ENCODE results near the gene C9orf85. TPM values are rescaled to one million over a fixed set of nuclear protein-coding genes. Genes with fewer than 3 reads are reported as not detected.
"Not testable (repeated sequence)": the region's sequence is repeated elsewhere in the genome, so short reads cannot be mapped to it uniquely, and the experiment has no call there.

Gene C9orf85
- total RNA-seq, 1 experiment from 2014 or later = 6.0 TPM

DNA sequence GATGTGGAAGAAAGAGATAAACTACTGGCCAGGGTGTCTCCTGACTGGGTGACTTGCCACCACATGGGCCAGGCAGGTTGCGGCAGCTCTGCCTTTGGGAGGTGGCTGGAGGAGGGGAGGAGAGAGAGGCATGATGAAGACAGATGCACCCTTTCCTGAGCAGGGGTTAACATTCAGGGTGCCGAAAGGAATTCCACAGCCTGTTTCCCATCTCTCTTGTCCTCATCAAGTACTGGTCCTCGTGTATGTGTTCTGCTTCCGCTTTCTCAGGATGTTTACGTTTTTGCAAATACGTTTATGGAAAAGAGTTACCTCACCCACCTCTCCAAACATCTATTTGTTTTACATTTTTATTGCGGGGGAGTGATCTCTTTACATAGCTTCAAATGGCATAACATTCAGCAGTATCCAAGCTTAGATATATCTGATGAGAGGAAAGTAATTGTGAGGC is 73.4 kb downstream of the C9orf85 start:
- Histone ChIP-seq H3K9me3 (ENCODE audit: low read length) (no peaks in the 10 kb centered on the region), H3K9me2 (replicated peaks; ENCODE audit: insufficient read depth, low read length) (no peaks in the 10 kb centered on the region), H3K9ac (ENCODE audit: low read length) (no peak overlapping the region), H3K36me3 (ENCODE audit: insufficient read depth, low read length) (no peaks in the 10 kb centered on the region), H4K20me1 (ENCODE audit: insufficient read depth, low read depth, low read length) (no peaks in the 10 kb centered on the region), H3K4me3 (ENCODE audit: low read length) (no peak overlapping the region), H3K79me2 (ENCODE audit: low read length) (no peaks in the 10 kb centered on the region), H3K4me1 (ENCODE audit: low read length) (no peaks in the 10 kb centered on the region), H2AFZ (ENCODE audit: low read length) (no peak overlapping the region), H3K4me2 (ENCODE audit: low read depth, low read length, poor library complexity, severe bottlenecking) (no peak overlapping the region), H3K27ac (ENCODE audit: low read length) (no peak overlapping the region), H3K27me3 (ENCODE audit: low read length) (no peaks in the 10 kb centered on the region)
- no peak for DNase-seq

- no peak overlapping the region for H2AFZ ChIP-seq (ENCODE audit: low read length)
- H3K36me3 ChIP-seq (ENCODE audit: insufficient read depth, low read length) = no peaks in the 10 kb centered on the region
- H3K27me3 ChIP-seq (ENCODE audit: low read length) = no peaks in the 10 kb centered on the region
- no peak overlapping the region for H3K4me3 ChIP-seq (ENCODE audit: low read length)
- H3K9me3 ChIP-seq (ENCODE audit: low read length) = no peaks in the 10 kb centered on the region
- H3K79me2 ChIP-seq (ENCODE audit: low read length) = no peaks in the 10 kb centered on the region
- no peaks in the 10 kb centered on the region for H3K9me2 ChIP-seq (replicated peaks; ENCODE audit: insufficient read depth, low read length)
- H3K4me2 ChIP-seq (ENCODE audit: low read depth, low read length, poor library complexity, severe bottlenecking) = no peak overlapping the region
- no peak overlapping the region for H3K9ac ChIP-seq (ENCODE audit: low read length)
- DNase-seq = no peak
- H4K20me1 ChIP-seq (ENCODE audit: insufficient read depth, low read depth, low read length) = no peaks in the 10 kb centered on the region
- H3K27ac ChIP-seq (ENCODE audit: low read length) = no peak overlapping the region
- no peaks in the 10 kb centered on the region for H3K4me1 ChIP-seq (ENCODE audit: low read length)
Observed at GRCh38 chr9:71985297-71985911, 74.0 kb downstream of the C9orf85 start.

DNA sequence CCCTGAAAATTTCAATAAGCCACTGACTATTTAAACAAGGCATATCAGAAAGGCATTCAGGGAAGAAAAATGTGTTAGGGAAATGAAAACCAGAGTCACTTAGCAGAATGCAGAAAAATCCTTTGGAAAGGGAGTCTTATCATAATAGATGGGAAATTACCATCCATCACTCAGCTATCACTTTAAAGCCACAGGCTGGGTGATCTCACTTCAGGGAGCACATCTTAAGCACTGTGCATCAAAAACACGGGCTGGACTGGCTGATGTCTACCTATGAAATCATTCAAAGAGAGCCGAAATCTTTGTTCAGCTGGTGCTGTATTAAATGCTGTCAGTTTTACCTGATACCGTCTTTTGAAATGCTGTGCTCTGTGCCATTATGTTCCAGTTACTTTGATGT is 75.5 kb downstream of the C9orf85 start:
- no peak overlapping the region for H3K27ac ChIP-seq (ENCODE audit: low read length)
- no peaks in the 10 kb centered on the region for H3K27me3 ChIP-seq (ENCODE audit: low read length)
- DNase-seq = no peak
- H3K9ac ChIP-seq (ENCODE audit: low read length) = no peak overlapping the region
- H3K36me3 ChIP-seq (ENCODE audit: insufficient read depth, low read length) = no peaks in the 10 kb centered on the region
- no peaks in the 10 kb centered on the region for H3K9me3 ChIP-seq (ENCODE audit: low read length)
- no peaks in the 10 kb centered on the region for H3K9me2 ChIP-seq (replicated peaks; ENCODE audit: insufficient read depth, low read length)
- no peak overlapping the region for H2AFZ ChIP-seq (ENCODE audit: low read length)
- H3K4me1 ChIP-seq (ENCODE audit: low read length) = no peaks in the 10 kb centered on the region
- no peak overlapping the region for H3K4me3 ChIP-seq (ENCODE audit: low read length)
- H3K79me2 ChIP-seq (ENCODE audit: low read length) = no peaks in the 10 kb centered on the region
- H3K4me2 ChIP-seq (ENCODE audit: low read depth, low read length, poor library complexity, severe bottlenecking) = no peak overlapping the region
- H4K20me1 ChIP-seq (ENCODE audit: insufficient read depth, low read depth, low read length) = no peaks in the 10 kb centered on the region

DNA sequence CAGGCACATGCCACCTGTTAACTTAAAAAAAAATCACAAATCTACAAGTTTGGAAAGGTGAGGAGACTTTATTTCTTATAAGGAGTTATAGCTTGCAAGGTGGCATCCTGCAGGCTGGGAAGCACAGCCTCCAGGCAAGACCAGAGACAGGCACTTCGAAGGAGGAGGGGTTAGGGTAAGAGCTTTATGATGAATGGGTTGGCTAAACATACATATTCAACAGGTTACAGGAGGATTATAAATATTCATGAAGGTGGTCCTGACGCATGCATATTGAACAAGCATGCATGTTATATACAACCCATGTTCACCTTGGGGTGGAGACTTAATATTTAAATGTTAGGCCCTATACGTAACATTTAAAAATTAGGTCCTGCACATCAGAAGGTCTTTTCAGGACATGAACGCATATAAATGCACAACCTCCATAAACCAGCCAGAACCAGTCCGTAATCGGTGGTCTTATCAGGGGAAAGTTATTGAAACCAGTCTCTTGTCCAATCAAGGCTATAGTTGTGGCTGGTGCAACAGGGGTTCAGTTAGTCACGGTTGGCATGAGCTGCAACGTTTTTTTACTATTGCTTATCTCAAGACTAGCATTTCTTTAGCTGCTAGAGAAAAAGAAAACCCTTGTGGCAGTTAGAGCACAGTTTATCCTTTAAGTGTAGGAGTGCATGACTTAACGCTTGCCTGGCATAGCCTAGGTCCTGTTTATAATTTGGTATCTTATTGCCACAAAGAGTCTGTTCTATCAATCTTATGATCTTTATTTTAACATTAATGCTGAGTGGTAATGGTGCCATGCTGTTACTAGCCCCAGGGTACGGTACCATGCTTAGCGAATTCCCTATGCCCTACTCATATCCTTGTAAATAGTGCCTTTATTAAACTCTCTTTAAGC is 76.3 kb downstream of the C9orf85 start:
- Histone ChIP-seq H2AFZ (ENCODE audit: low read length) (no peak overlapping the region), H3K79me2 (ENCODE audit: low read length) (no peaks in the 10 kb centered on the region), H3K9me2 (replicated peaks; ENCODE audit: insufficient read depth, low read length) (no peaks in the 10 kb centered on the region), H3K9me3 (ENCODE audit: low read length) (no peaks in the 10 kb centered on the region), H3K27ac (ENCODE audit: low read length) (no peak overlapping the region), H3K9ac (ENCODE audit: low read length) (no peak overlapping the region), H3K4me1 (ENCODE audit: low read length) (no peaks in the 10 kb centered on the region), H4K20me1 (ENCODE audit: insufficient read depth, low read depth, low read length) (no peaks in the 10 kb centered on the region), H3K4me2 (ENCODE audit: low read depth, low read length, poor library complexity, severe bottlenecking) (no peak overlapping the region), H3K27me3 (ENCODE audit: low read length) (no peaks in the 10 kb centered on the region), H3K36me3 (ENCODE audit: insufficient read depth, low read length) (no peaks in the 10 kb centered on the region), H3K4me3 (ENCODE audit: low read length) (no peak overlapping the region)
- DNase-seq = no peak

DNA sequence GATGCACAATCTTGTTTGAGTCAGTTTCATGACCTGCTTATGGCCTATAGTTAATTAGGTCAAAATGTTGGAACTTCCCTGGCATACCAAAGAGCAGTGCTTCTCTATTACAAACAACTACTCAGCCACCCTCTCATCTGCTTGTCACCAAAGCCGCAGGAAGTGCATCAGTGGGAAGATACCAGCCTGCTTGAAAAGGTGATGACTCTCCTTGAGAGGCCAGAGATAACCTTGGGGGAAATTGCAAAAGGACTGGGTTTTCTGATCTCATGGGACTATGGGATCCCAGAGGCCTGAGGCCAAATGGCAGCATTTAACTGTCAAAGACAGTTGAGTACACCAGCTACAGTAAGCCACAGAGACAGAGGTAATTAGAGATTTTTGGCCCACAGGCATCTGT is 79.0 kb downstream of the C9orf85 start:
- no peak overlapping the region for H3K27ac ChIP-seq (ENCODE audit: low read length)
- H3K4me2 ChIP-seq (ENCODE audit: low read depth, low read length, poor library complexity, severe bottlenecking) = no peak overlapping the region
- H3K4me1 ChIP-seq (ENCODE audit: low read length) = no peaks in the 10 kb centered on the region
- H3K4me3 ChIP-seq (ENCODE audit: low read length) = no peak overlapping the region
- H3K9me2 ChIP-seq (replicated peaks; ENCODE audit: insufficient read depth, low read length) = no peaks in the 10 kb centered on the region
- H3K9ac ChIP-seq (ENCODE audit: low read length) = no peak overlapping the region
- H3K79me2 ChIP-seq (ENCODE audit: low read length) = no peaks in the 10 kb centered on the region
- H3K9me3 ChIP-seq (ENCODE audit: low read length) = no peaks in the 10 kb centered on the region
- H2AFZ ChIP-seq (ENCODE audit: low read length) = no peak overlapping the region
- H3K27me3 ChIP-seq (ENCODE audit: low read length) = no peaks in the 10 kb centered on the region
- no peaks in the 10 kb centered on the region for H3K36me3 ChIP-seq (ENCODE audit: insufficient read depth, low read length)
- H4K20me1 ChIP-seq (ENCODE audit: insufficient read depth, low read depth, low read length) = no peaks in the 10 kb centered on the region
- DNase-seq = no peak

- Histone ChIP-seq H4K20me1 (ENCODE audit: insufficient read depth, low read depth, low read length) (no peaks in the 10 kb centered on the region), H3K27me3 (ENCODE audit: low read length) (no peaks in the 10 kb centered on the region), H3K27ac (ENCODE audit: low read length) (no peak overlapping the region), H3K4me2 (ENCODE audit: low read depth, low read length, poor library complexity, severe bottlenecking) (no peak overlapping the region), H3K79me2 (ENCODE audit: low read length) (no peaks in the 10 kb centered on the region), H3K4me1 (ENCODE audit: low read length) (no peaks in the 10 kb centered on the region), H3K36me3 (ENCODE audit: insufficient read depth, low read length) (no peaks in the 10 kb centered on the region), H2AFZ (ENCODE audit: low read length) (no peak overlapping the region), H3K9me2 (replicated peaks; ENCODE audit: insufficient read depth, low read length) (no peaks in the 10 kb centered on the region), H3K9me3 (ENCODE audit: low read length) (no peaks in the 10 kb centered on the region), H3K4me3 (ENCODE audit: low read length) (no peak overlapping the region), H3K9ac (ENCODE audit: low read length) (no peak overlapping the region)
- no peak for DNase-seq
Observed at GRCh38 chr9:72005451-72005850, 94.0 kb downstream of the C9orf85 start.

DNA sequence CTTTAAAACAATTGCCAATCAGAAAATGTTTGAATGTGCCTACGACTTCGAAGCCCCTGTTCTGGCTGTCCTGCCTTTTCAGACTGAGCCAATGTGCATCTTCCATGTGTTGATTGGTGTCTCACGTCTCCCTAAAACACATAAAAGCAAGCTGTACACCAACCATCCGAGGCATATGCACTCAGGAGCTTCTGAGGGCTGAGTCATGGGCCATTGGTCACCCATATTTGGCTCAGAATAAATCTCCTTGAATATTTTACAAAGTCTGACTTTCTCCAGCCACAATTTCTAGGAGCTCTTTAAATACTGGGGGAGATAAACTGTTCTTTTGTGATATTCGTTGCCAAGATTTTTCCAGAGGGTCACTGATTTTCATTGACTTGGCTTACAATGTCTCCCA is 95.1 kb downstream of the C9orf85 start:
- H3K9ac ChIP-seq (ENCODE audit: low read length) = no peak overlapping the region
- no peaks in the 10 kb centered on the region for H3K9me3 ChIP-seq (ENCODE audit: low read length)
- H3K4me2 ChIP-seq (ENCODE audit: low read depth, low read length, poor library complexity, severe bottlenecking) = no peak overlapping the region
- no peaks in the 10 kb centered on the region for H3K9me2 ChIP-seq (replicated peaks; ENCODE audit: insufficient read depth, low read length)
- no peaks in the 10 kb centered on the region for H3K79me2 ChIP-seq (ENCODE audit: low read length)
- no peaks in the 10 kb centered on the region for H4K20me1 ChIP-seq (ENCODE audit: insufficient read depth, low read depth, low read length)
- no peaks in the 10 kb centered on the region for H3K4me1 ChIP-seq (ENCODE audit: low read length)
- no peaks in the 10 kb centered on the region for H3K27me3 ChIP-seq (ENCODE audit: low read length)
- no peak overlapping the region for H3K4me3 ChIP-seq (ENCODE audit: low read length)
- no peaks in the 10 kb centered on the region for H3K36me3 ChIP-seq (ENCODE audit: insufficient read depth, low read length)
- no peak overlapping the region for H2AFZ ChIP-seq (ENCODE audit: low read length)
- DNase-seq = no peak
- H3K27ac ChIP-seq (ENCODE audit: low read length) = no peak overlapping the region

DNA sequence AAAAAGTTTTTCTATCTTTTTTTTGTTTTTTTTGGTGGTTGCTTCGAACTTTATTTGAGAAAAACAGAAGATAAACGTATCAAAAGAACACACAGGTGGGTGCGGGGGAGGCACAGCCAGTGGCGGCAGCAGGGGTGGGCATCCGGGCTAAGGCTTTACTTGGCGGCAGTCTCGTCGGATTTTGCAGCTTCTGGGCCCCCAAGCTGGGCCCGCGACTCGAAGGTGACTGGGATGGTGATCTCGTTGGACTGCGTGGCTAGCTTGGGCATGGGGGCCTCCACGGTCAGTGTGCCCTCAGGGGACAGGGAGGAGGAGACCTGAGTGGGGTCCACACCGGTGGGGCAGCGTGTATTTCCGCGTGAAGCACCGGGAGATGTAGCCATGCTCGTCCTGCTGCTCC is 96.3 kb downstream of the C9orf85 start:
- H3K9ac ChIP-seq (ENCODE audit: low read length); H3K27me3 ChIP-seq (ENCODE audit: low read length); DNase-seq; H4K20me1 ChIP-seq (ENCODE audit: insufficient read depth, low read depth, low read length); H3K9me3 ChIP-seq (ENCODE audit: low read length); H3K79me2 ChIP-seq (ENCODE audit: low read length); H3K9me2 ChIP-seq (replicated peaks; ENCODE audit: insufficient read depth, low read length); H2AFZ ChIP-seq (ENCODE audit: low read length); H3K4me1 ChIP-seq (ENCODE audit: low read length); H3K4me3 ChIP-seq (ENCODE audit: low read length); H3K4me2 ChIP-seq (ENCODE audit: low read depth, low read length, poor library complexity, severe bottlenecking); H3K27ac ChIP-seq (ENCODE audit: low read length); H3K36me3 ChIP-seq (ENCODE audit: insufficient read depth, low read length): not testable (repeated sequence)

Data from Karpas-422 (cell line).